ENCODE results near the gene ABHD1. TPM values are rescaled to one million over a fixed set of nuclear protein-coding genes. Genes with fewer than 3 reads are reported as not detected.

ABHD1 gene
- total RNA-seq, 3 donors from 2014 or later, result 0.29 to 0.80 TPM; not detected in 1

DNA sequence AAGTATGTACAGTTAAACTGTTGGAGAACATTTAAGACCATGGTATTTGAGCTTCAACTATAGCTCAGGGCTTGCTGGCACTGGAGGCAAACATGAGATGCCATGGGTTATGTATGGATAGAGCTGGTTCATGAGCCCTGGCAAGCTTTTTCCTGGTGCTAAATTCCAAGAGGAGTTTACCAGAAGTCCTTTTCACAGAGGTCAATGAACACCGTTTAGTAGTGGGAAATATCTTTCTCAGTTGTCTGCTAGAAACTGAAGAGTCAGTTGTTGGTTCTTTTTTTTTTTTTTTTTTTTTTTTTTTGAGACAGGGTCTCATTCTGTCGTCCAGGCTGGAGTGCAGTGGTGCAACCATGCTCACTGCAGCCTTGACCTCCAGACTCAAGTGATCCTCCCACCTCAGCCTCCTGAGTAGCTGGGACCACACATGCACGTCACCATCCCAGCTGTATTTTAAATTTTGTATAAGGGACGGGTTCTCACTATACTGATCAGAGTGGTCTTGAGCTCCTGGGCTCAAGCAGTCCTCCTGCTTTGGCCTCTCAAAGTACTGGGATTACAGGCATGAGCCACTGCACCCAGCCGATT is 35.7 kb upstream of the ABHD1 start:
- Histone ChIP-seq H3K9me3 (no peaks in the 10 kb centered on the region), H3K4me1 (peaks cover 0 to 7% of the 10 kb centered on the region in 2 donors), H3K27me3 (no peaks in the 10 kb centered on the region), H3K27ac (no peak overlapping the region), H3K36me3 (no peaks in the 10 kb centered on the region), H3K4me3 (no peak overlapping the region)
- intact Hi-C loops (cut with DNase I; ENCODE audit: low total_unique reads), result no loop called here
- TF ChIP-seq CTCF (IDR thresholded peaks at IDR 0.05), result no peak
- no peak for TF ChIP-seq POLR2AphosphoS5 (IDR thresholded peaks at IDR 0.05)
- TF ChIP-seq POLR2A (IDR thresholded peaks at IDR 0.05), result no peak
- no peak for DNase-seq (ENCODE audit: low spot score in 2 of 2)

DNA sequence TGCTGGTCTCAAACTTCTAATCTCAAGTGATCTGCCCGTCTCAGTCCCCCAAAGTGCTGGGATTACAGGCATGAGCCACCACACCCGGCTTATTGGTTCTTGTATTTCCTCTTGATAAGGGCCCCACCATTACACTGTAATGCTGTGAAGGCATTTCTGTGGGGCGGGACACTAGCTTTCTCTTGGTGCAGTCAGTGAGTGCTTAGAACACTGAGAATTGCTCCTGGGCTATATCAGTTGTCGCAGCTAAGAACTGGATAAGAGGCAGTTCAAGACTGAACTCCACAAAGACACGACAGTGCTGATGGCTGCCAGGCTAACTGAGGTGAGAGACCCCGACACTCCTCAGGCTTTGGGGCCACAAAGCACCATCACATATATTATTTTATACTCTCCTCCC is 35.0 kb upstream of the ABHD1 start:
- intact Hi-C loops (cut with DNase I; ENCODE audit: low total_unique reads), result no loop called here
- no peak overlapping the region for H3K4me3 ChIP-seq
- TF ChIP-seq POLR2A (IDR thresholded peaks at IDR 0.05), result no peak
- no peak for TF ChIP-seq CTCF (IDR thresholded peaks at IDR 0.05)
- TF ChIP-seq POLR2AphosphoS5 (IDR thresholded peaks at IDR 0.05), result no peak
- peaks cover 0 to 7% of the 10 kb centered on the region in 2 donors for H3K4me1 ChIP-seq
- no peaks in the 10 kb centered on the region for H3K27me3 ChIP-seq
- H3K36me3 ChIP-seq, result no peaks in the 10 kb centered on the region
- no peak overlapping the region for H3K27ac ChIP-seq
- DNase-seq (ENCODE audit: low spot score in 2 of 2), result no peak
- no peaks in the 10 kb centered on the region for H3K9me3 ChIP-seq

DNA sequence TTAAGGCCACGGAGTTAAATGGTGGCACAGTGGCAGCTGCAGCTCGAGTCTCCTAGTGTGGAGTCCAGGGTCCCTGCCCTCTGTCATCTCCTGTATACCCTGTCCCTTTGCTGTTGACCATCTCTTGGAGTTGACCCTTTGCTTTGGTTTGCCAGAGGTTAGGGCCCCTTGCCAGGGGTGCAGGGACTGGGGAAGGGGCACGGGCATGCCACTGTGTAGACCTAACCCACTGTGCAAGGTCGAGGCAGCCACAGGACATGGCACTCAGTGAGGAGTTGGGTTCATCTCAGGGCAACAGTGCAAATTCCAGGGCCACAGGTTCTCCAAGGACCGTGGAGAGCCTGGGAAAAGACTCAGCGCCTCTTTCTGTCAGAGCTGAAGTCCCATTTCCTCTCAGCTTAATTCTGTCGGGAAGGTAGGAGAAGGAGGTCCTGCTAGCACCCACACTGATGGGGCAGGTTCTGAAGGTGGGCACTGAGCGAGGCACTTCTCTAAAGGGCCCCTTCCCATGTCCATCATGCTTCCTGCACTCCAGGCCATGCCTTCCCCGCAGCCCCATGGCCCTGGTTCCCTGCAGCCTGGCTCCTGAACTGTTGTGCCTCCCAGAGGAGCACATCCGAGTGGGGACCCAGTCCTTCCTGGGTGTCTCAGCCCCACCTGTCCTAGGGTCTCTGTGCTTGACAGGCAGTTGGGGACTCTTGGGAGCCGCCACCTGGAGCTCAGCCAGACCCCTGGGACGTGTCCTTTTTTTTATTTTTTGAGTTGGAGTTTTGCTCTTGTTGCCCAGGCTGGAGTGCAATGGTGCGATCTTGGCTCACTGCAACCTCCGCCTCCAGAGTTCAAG is 34.3 kb upstream of the ABHD1 start:
- intact Hi-C loops (cut with DNase I; ENCODE audit: low total_unique reads), result no loop called here
- DNase-seq (ENCODE audit: low spot score in 2 of 2), result no peak
- peaks cover 0 to 7% of the 10 kb centered on the region in 2 donors for H3K4me1 ChIP-seq
- TF ChIP-seq POLR2AphosphoS5 (IDR thresholded peaks at IDR 0.05) (no peak), POLR2A (IDR thresholded peaks at IDR 0.05) (no peak), CTCF (IDR thresholded peaks at IDR 0.05) (no peak)
- H3K9me3 ChIP-seq, result no peaks in the 10 kb centered on the region
- H3K4me3 ChIP-seq, result no peak overlapping the region
- H3K27ac ChIP-seq, result no peak overlapping the region
- no peaks in the 10 kb centered on the region for H3K36me3 ChIP-seq
- H3K27me3 ChIP-seq, result no peaks in the 10 kb centered on the region

DNA sequence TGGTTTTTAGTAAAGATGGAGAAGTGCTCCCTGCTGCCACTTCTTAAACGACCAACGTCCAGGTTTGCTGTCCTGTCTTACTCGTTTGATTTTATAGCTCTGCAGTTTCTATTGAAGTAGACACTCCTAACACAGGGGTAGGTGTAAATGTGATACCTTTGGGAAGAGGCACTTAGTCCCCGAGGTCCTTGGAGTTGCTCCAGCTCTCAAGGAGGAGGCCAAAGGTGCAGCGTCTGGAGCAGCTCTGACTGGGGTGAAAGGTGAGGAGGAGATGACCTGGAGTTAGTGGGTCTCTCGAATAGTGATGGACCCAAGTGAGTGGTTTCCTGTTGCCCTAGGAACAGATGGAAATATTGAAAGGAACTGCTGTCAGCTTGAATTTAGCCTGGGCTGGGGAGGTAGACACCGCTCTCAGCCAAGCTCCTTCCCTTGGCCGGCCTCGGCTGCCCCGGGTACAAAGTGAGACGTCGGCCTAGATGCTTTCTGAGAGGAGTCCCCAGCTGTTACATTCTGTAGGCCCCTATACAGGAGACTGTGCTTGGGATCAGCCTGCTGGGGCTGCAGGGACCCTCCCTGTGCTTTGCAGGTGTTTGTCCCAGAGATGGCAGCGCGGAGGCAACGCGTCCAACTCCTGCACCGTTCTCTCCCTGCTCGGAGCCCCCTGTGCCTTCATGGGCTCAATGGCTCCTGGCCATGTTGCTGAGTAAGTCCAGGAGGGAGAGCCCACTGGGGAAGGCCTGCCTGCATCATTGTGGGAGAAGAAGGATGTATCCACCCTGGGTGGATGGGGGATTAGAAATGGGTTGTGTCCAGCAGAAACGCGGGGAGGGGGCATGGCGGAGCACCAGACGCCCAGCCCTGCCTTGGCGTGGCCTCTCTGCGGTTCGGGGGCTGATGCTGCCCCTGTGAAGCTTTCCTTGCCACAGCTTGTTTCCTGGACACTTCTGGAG is 31.6 kb upstream of the ABHD1 start:
- H3K27ac ChIP-seq, result no peak overlapping the region
- intact Hi-C loops (cut with DNase I; ENCODE audit: low total_unique reads), result loop anchor here (10.0 kb wide), 1 partner anchor 213 kb away; the partner anchor contains the start of gene UCN
- TF ChIP-seq CTCF (IDR thresholded peaks at IDR 0.05) (no peak), POLR2AphosphoS5 (IDR thresholded peaks at IDR 0.05) (no peak), POLR2A (IDR thresholded peaks at IDR 0.05) (no peak)

More for the DNA sequence above, 31.6 kb upstream of the ABHD1 start:
- no peaks in the 10 kb centered on the region for H3K36me3 ChIP-seq
- no peaks in the 10 kb centered on the region for H3K9me3 ChIP-seq
- no peak for DNase-seq (ENCODE audit: low spot score in 2 of 2)
- H3K27me3 ChIP-seq, result no peaks in the 10 kb centered on the region
- H3K4me3 ChIP-seq, result no peak overlapping the region
- peaks cover 0 to 4% of the 10 kb centered on the region in 2 donors for H3K4me1 ChIP-seq

All from breast epithelium (tissue), 4 donors.